Fibroblast of lung (primary cell): ENCODE measurements around the gene FBXO4. TPM values are rescaled to one million over a fixed set of nuclear protein-coding genes. Genes with fewer than 3 reads are reported as not detected.
"Not testable (repeated sequence)": the region's sequence is repeated elsewhere in the genome, so short reads cannot be mapped to it uniquely, and the experiment has no call there.

ENCODE experiments used
- DNase-seq, 2 donors: peaks; one replicate each; pipeline versions ENCODE4 v3.0.0 to v3.0.0-alpha.2; 2010; ENCODE audit warnings: low read depth in 2 of 2
- H2AFZ ChIP-seq: 2 replicates; pipeline ENCODE4 v1.5.1; 2012; ENCODE audit warnings: low read length, control low read depth, inconsistent platforms
- H3K27ac ChIP-seq: 2 replicates; pipeline ENCODE4 v1.5.1; 2011; ENCODE audit warnings: low read length, control low read depth; ENCODE audit not compliant: insufficient read depth
- H3K27me3 ChIP-seq: 2 replicates; pipeline ENCODE4 v1.5.1; 2011; ENCODE audit warnings: mild to moderate bottlenecking, low read length; ENCODE audit not compliant: control insufficient read depth, insufficient read depth
- H3K36me3 ChIP-seq: 2 replicates; pipeline ENCODE4 v1.5.1; 2011; ENCODE audit warnings: low read length; ENCODE audit not compliant: control insufficient read depth, insufficient read depth
- H3K4me1 ChIP-seq: 2 replicates; pipeline ENCODE4 v1.5.1; 2011; ENCODE audit warnings: low read length; ENCODE audit not compliant: control insufficient read depth, insufficient read depth; ENCODE audit errors: extremely low read depth
- H3K4me2 ChIP-seq: 2 replicates; pipeline ENCODE4 v1.5.1; 2011; ENCODE audit warnings: low read length, control low read depth; ENCODE audit not compliant: insufficient read depth; ENCODE audit errors: extremely low read depth
- H3K4me3 ChIP-seq, 4 experiments: fragments of 200-600 bp in 1 of 4; sonication (generic) in 1 of 4; replicated peaks in 1 of 4; 2 replicates each; pipeline ENCODE4 v1.5.1; 2011 to 2016; ENCODE audit warnings: low read length in 4 of 4, low read depth in 3 of 4, mild to moderate bottlenecking in 3 of 4, control low read depth in 2 of 4, inconsistent platforms in 1 of 4, mixed read lengths in 1 of 4; ENCODE audit not compliant: insufficient read depth in 1 of 4; ENCODE audit errors: control extremely low read depth in 1 of 4
- H3K79me2 ChIP-seq: 2 replicates; pipeline ENCODE4 v1.5.1; 2012; ENCODE audit warnings: mild to moderate bottlenecking, low read length, inconsistent platforms; ENCODE audit not compliant: control insufficient read depth, insufficient read depth
- H3K9ac ChIP-seq: 2 replicates; pipeline ENCODE4 v1.5.1; 2011; ENCODE audit warnings: mild to moderate bottlenecking, low read length, control low read depth; ENCODE audit not compliant: insufficient read depth
- H3K9me3 ChIP-seq: 2 replicates; pipeline ENCODE4 v1.5.1; 2012; ENCODE audit warnings: low read depth, low read length; ENCODE audit not compliant: control insufficient read depth, insufficient read depth
- H4K20me1 ChIP-seq: 2 replicates; pipeline ENCODE4 v1.5.1; 2011; ENCODE audit warnings: low read length; ENCODE audit not compliant: control insufficient read depth, insufficient read depth; ENCODE audit errors: extremely low read depth
- CTCF ChIP-seq, 2 donors: IDR thresholded peaks in 1 of 2; conservative IDR thresholded peaks in 1 of 2; 1 replicate in 1 of 2; 2 replicates in 1 of 2; pipeline ENCODE4 v1.5.1; 2011 to 2012; ENCODE audit warnings: low read length in 2 of 2, control low read depth in 1 of 2, inconsistent platforms in 1 of 2, low read depth in 1 of 2, mild to moderate bottlenecking in 1 of 2
- EZH2 ChIP-seq: IDR thresholded peaks from 2 replicates; pipeline ENCODE4 v1.5.1; 2012; ENCODE audit warnings: low read length, control low read depth, mild to moderate bottlenecking; ENCODE audit errors: missing control alignments
- polyA plus RNA-seq, 2 donors: library from polyadenylated mRNA; depleted of rRNA in 1 of 2; stranded (reverse) in 1 of 2; unstranded in 1 of 2; fragments of >200 nt; gene quantifications; 2 replicates each; pipeline ENCODE4 v1.2.1, GENCODE V29; 2011 to 2012; ENCODE audit warnings: missing spikeins in 1 of 2
- total RNA-seq: library from RNA; depleted of rRNA; stranded (reverse); fragments of >200 nt; gene quantifications from 2 replicates; pipeline ENCODE4 v1.2.1, GENCODE V29; 2014

The FBXO4 gene
- total and polyA plus RNA-seq, 2 donors (not counting 1 experiment from before 2014, with no cell fraction given): 13.4 to 14.9 TPM

- Histone ChIP-seq H3K4me3 (no peak overlapping the region), H3K9ac (no peak overlapping the region), H3K27ac (no peak overlapping the region), H2AFZ (no peak overlapping the region), H3K4me1 (no peaks in the 10 kb centered on the region), H3K36me3 (peaks cover 3% of the 10 kb centered on the region), H3K27me3 (no peaks in the 10 kb centered on the region), H4K20me1 (no peaks in the 10 kb centered on the region), H3K9me3 (no peaks in the 10 kb centered on the region), H3K79me2 (no peaks in the 10 kb centered on the region), H3K4me2 (no peak overlapping the region)
- TF ChIP-seq EZH2 (no peak), CTCF (conservative IDR thresholded peaks at IDR 0.05 in 1 of 2, IDR thresholded peaks at IDR 0.05 in 1 of 2; ENCODE audit: low read depth in 1 of 2, low read length in 2 of 2) (no peak)
- no peak for DNase-seq
These were observed 7.7 kb downstream of the FBXO4 start for GRCh38 chr5:41932770-41933169.

GRCh38 chr5:41935544-41935943 is 10.5 kb downstream of the FBXO4 start:
- no peak overlapping the region for H3K9ac ChIP-seq
- no peaks in the 10 kb centered on the region for H4K20me1 ChIP-seq
- no peak overlapping the region for H3K4me3 ChIP-seq
- no peak overlapping the region for H3K27ac ChIP-seq
- DNase-seq: no peak
- H3K79me2 ChIP-seq: no peaks in the 10 kb centered on the region
- H3K36me3 ChIP-seq: peaks cover 3% of the 10 kb centered on the region
- no peaks in the 10 kb centered on the region for H3K27me3 ChIP-seq
- no peak overlapping the region for H2AFZ ChIP-seq
- H3K4me1 ChIP-seq: no peaks in the 10 kb centered on the region
- TF ChIP-seq CTCF (conservative IDR thresholded peaks at IDR 0.05 in 1 of 2, IDR thresholded peaks at IDR 0.05 in 1 of 2; ENCODE audit: low read depth in 1 of 2, low read length in 2 of 2) (no peak), EZH2 (no peak)
- no peaks in the 10 kb centered on the region for H3K9me3 ChIP-seq
- H3K4me2 ChIP-seq: no peak overlapping the region

GRCh38 chr5:41940641-41941040 is 15.6 kb downstream of the FBXO4 start:
- Histone ChIP-seq H3K9me3 (no peaks in the 10 kb centered on the region), H3K27ac (no peak overlapping the region), H3K79me2 (no peaks in the 10 kb centered on the region), H3K4me3 (no peak overlapping the region), H4K20me1 (no peaks in the 10 kb centered on the region), H3K4me2 (no peak overlapping the region), H3K4me1 (no peaks in the 10 kb centered on the region), H3K36me3 (peaks cover under 1% of the 10 kb centered on the region), H2AFZ (no peak overlapping the region), H3K27me3 (no peaks in the 10 kb centered on the region), H3K9ac (no peak overlapping the region)
- TF ChIP-seq EZH2 (no peak), CTCF (conservative IDR thresholded peaks at IDR 0.05 in 1 of 2, IDR thresholded peaks at IDR 0.05 in 1 of 2; ENCODE audit: low read depth in 1 of 2, low read length in 2 of 2) (no peak)
- DNase-seq: no peak

GRCh38 chr5:41945332-41945955 is 20.4 kb downstream of the FBXO4 start:
- not testable (repeated sequence) for H3K4me2 ChIP-seq, H4K20me1 ChIP-seq

More at GRCh38 chr5:41945332-41945955, 20.4 kb downstream of the FBXO4 start:
- not testable (repeated sequence) for H3K4me1 ChIP-seq, H3K36me3 ChIP-seq, H3K79me2 ChIP-seq, H3K9ac ChIP-seq, H3K9me3 ChIP-seq, H3K27me3 ChIP-seq, DNase-seq, H3K4me3 ChIP-seq, H3K27ac ChIP-seq, H2AFZ ChIP-seq
